Neural cell (in vitro differentiated cells): ENCODE results near the gene TMEM59. TPM values are rescaled to one million over a fixed set of nuclear protein-coding genes. Genes with fewer than 3 reads are reported as not detected.

Source experiments
- H2AFZ ChIP-seq: fragments of 200-600, 300-800 bp; sonication (generic), shearing (Covaris generic); 2 replicates; pipeline ENCODE4 v1.6.0; 2014; ENCODE audit warnings: low read depth, mild to moderate bottlenecking, antibody characterized with exemption, low read length, moderate library complexity
- H3F3A ChIP-seq: fragments of 200-600 bp; shearing (Covaris generic); 2 replicates; pipeline ENCODE4 v1.6.1; 2016; ENCODE audit warnings: mild to moderate bottlenecking, moderate library complexity, mixed read lengths, antibody characterized with exemption, low read length; ENCODE audit not compliant: insufficient read depth, poor library complexity, severe bottlenecking
- H3K27ac ChIP-seq: fragments of 200-600, 300-800 bp; sonication (generic), shearing (Covaris generic); 2 replicates; pipeline ENCODE4 v1.5.1; 2014; ENCODE audit warnings: mild to moderate bottlenecking, low read length, moderate library complexity
- H3K27me3 ChIP-seq: fragments of 300-800, 200-600 bp; sonication (generic), shearing (Covaris generic); 2 replicates; pipeline ENCODE4 v1.6.0; 2014; ENCODE audit warnings: mild to moderate bottlenecking, low read depth, low read length, moderate library complexity; ENCODE audit not compliant: insufficient read depth
- H3K36me3 ChIP-seq: fragments of 300-800, 200-600 bp; sonication (generic), shearing (Covaris generic); 2 replicates; pipeline ENCODE4 v1.5.1; 2014; ENCODE audit warnings: mild to moderate bottlenecking, antibody characterized with exemption, low read length, moderate library complexity; ENCODE audit not compliant: insufficient read depth
- H3K4me2 ChIP-seq: fragments of 300-800, 200-600 bp; sonication (generic), shearing (Covaris generic); 2 replicates; pipeline ENCODE4 v1.6.0; 2014; ENCODE audit warnings: mild to moderate bottlenecking, low read length
- H3K4me3 ChIP-seq: fragments of 300-800, 200-600 bp; sonication (generic), shearing (Covaris generic); 2 replicates; pipeline ENCODE4 v1.5.1; 2014; ENCODE audit warnings: mild to moderate bottlenecking, low read length, moderate library complexity
- H3K79me2 ChIP-seq: fragments of 200-600 bp; shearing (Covaris generic); replicated peaks from 2 replicates; pipeline ENCODE4 v1.6.0; 2014; ENCODE audit warnings: mild to moderate bottlenecking, low read length, moderate library complexity; ENCODE audit not compliant: insufficient read depth
- H3K9ac ChIP-seq: fragments of 300-800, 200-600 bp; sonication (generic), shearing (Covaris generic); 2 replicates; pipeline ENCODE4 v1.6.1; 2016; ENCODE audit warnings: mild to moderate bottlenecking, low read length, mixed read lengths
- H3K9me2 ChIP-seq: fragments of 200-600 bp; shearing (Covaris generic); 2 replicates; pipeline ENCODE4 v1.6.1; 2016; ENCODE audit warnings: mild to moderate bottlenecking, low read length, mixed read lengths; ENCODE audit not compliant: insufficient read depth
- H3K9me3 ChIP-seq: fragments of 200-600, 300-800 bp; sonication (generic), shearing (Covaris generic); 2 replicates; pipeline ENCODE4 v1.6.1; 2016; ENCODE audit warnings: mild to moderate bottlenecking, mixed run types, low read length, moderate library complexity, mixed read lengths
- H4K20me1 ChIP-seq: fragments of 200-600 bp; shearing (Covaris generic); 2 replicates; pipeline ENCODE4 v1.6.1; 2016; ENCODE audit warnings: mild to moderate bottlenecking, mixed run types; ENCODE audit not compliant: insufficient read depth
- CTCF ChIP-seq: fragments of 450-650 bp; IDR thresholded peaks from 2 replicates; pipeline ENCODE4 v1.5.1; 2014; ENCODE audit warnings: antibody characterized with exemption, mild to moderate bottlenecking, moderate library complexity; ENCODE audit not compliant: poor library complexity, severe bottlenecking
- EP300 ChIP-seq: fragments of 450-650 bp; conservative IDR thresholded peaks from 2 replicates; pipeline ENCODE4 v1.6.1; 2014; ENCODE audit warnings: antibody characterized with exemption, mild to moderate bottlenecking, moderate library complexity; ENCODE audit not compliant: poor library complexity, severe bottlenecking
- EZH2 ChIP-seq: fragments of 200-600, 300-800 bp; shearing (Covaris generic), sonication (generic); IDR thresholded peaks from 2 replicates; pipeline ENCODE4 v1.6.1; 2014; ENCODE audit warnings: antibody characterized with exemption, low read length, borderline replicate concordance, mild to moderate bottlenecking; ENCODE audit not compliant: insufficient read depth, poor library complexity, severe bottlenecking
- MXI1 ChIP-seq: fragments of 450-650 bp; conservative IDR thresholded peaks from 2 replicates; pipeline ENCODE4 v1.6.1; 2014; ENCODE audit warnings: antibody characterized with exemption, mild to moderate bottlenecking; ENCODE audit not compliant: poor library complexity, severe bottlenecking
- POLR2AphosphoS5 ChIP-seq: IDR thresholded peaks from 2 replicates; pipeline ENCODE4 v1.6.1; 2012
- RAD21 ChIP-seq: fragments of 450-650 bp; conservative IDR thresholded peaks from 2 replicates; pipeline ENCODE4 v1.6.1; 2014; ENCODE audit warnings: antibody characterized with exemption, mild to moderate bottlenecking, moderate library complexity
- REST ChIP-seq: IDR thresholded peaks from 2 replicates; pipeline ENCODE4 v1.6.1; 2012; ENCODE audit warnings: borderline replicate concordance
- SMC3 ChIP-seq: fragments of 450-650 bp; conservative IDR thresholded peaks from 2 replicates; pipeline ENCODE4 v1.6.1; 2014; ENCODE audit warnings: antibody characterized with exemption, mild to moderate bottlenecking, moderate library complexity; ENCODE audit not compliant: poor library complexity
- TAF1 ChIP-seq: IDR thresholded peaks from 2 replicates; pipeline ENCODE4 v1.6.1; 2012; ENCODE audit warnings: low read depth
- polyA plus RNA-seq: library from polyadenylated mRNA; depleted of rRNA; stranded (reverse); fragments of >200 nt; gene quantifications from 2 replicates; pipeline ENCODE4 v1.2.3, GENCODE V29; 2014

TMEM59 gene
- polyA plus RNA-seq, 1 donor from 2014 or later = 328 TPM

DNA sequence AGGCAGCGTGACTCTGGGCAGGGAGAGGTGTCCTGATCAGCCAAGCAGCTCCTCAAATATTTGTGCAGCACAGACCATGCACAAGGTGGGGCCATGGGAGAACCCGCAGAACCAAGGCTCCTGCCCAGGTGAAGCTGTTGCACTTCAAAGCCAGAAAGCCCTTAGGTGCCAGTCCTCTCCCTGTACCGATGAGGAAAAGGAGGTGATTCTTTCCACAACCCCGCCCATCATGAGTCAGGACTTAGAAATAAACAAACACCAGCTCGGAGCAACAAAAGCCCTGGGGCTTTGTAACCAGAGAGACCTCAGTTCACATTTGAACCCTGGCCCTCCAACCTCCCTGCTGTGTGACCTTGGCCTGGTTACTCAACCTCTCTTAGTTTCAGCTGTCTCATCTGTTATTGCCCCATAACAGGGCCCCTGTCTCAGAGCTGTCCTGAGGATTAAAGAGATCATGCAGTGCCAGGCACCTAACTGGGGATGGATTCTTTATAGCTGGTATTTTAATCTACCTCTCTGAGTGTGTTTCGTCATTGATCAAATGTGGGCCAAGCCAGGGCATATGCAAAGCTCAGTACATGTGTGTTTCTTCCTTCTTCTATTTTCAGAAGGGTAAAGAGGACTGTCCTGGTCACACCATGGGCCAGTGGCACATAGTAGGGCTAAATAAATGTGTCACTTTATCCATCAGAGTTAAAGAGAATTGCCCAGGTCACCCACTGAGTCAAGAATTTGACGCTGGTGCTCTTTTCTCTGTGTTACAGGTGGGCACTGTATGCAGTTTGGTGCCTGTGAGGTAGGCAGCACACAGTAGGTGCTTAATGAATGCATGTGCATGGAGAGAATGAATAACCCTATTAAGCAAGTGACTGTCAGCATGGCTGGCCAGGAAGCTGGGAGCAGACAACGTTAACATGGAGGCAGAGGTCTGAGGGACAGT lies 36.4 kb downstream of the TMEM59 start:
- no peaks in the 10 kb centered on the region for H4K20me1 ChIP-seq
- H3F3A ChIP-seq = no peaks in the 10 kb centered on the region
- H3K9me3 ChIP-seq = no peaks in the 10 kb centered on the region
- no peak overlapping the region for H2AFZ ChIP-seq
- no peak overlapping the region for H3K4me3 ChIP-seq
- no peak overlapping the region for H3K9ac ChIP-seq
- no peak overlapping the region for H3K27ac ChIP-seq
- H3K27me3 ChIP-seq = no peaks in the 10 kb centered on the region
- H3K9me2 ChIP-seq = no peaks in the 10 kb centered on the region
- no peak overlapping the region for H3K4me2 ChIP-seq
- TF ChIP-seq REST = no peak
- no peak for TF ChIP-seq RAD21
- no peak for TF ChIP-seq EP300
- TF ChIP-seq SMC3 = no peak
- TF ChIP-seq POLR2AphosphoS5 = no peak
- no peak for TF ChIP-seq MXI1
- TF ChIP-seq EZH2 = no peak
- TF ChIP-seq CTCF = no peak
- no peak for TF ChIP-seq TAF1
- H3K79me2 ChIP-seq = no peaks in the 10 kb centered on the region
- H3K36me3 ChIP-seq = no peaks in the 10 kb centered on the region

- no peaks in the 10 kb centered on the region for H3K79me2 ChIP-seq
- H3K27me3 ChIP-seq = no peaks in the 10 kb centered on the region
- H4K20me1 ChIP-seq = no peaks in the 10 kb centered on the region
- no peak overlapping the region for H3K4me3 ChIP-seq
- TF ChIP-seq RAD21 (no peak), REST (no peak), SMC3 (no peak), MXI1 (no peak), CTCF (no peak), POLR2AphosphoS5 (no peak), EP300 (no peak), EZH2 (no peak), TAF1 (no peak)
- H2AFZ ChIP-seq = no peak overlapping the region
- H3K9ac ChIP-seq = no peak overlapping the region
- H3F3A ChIP-seq = no peaks in the 10 kb centered on the region
- H3K9me3 ChIP-seq = no peaks in the 10 kb centered on the region
- H3K9me2 ChIP-seq = no peaks in the 10 kb centered on the region
- no peak overlapping the region for H3K4me2 ChIP-seq
- no peak overlapping the region for H3K27ac ChIP-seq
- no peaks in the 10 kb centered on the region for H3K36me3 ChIP-seq
Observed at GRCh38 chr1:54014009-54014629, 38.9 kb downstream of the TMEM59 start.
